HCT116 (cell line): Measurements from ENCODE around the gene PRKAG3. TPM values are rescaled to one million over a fixed set of nuclear protein-coding genes. Genes with fewer than 3 reads are reported as not detected.

Source experiments
- ATAC-seq: fragments of 200-7000 bp; cut with Tn5 transposase; 2 replicates; pipeline ENCODE4 v1.9.1; 2020; ENCODE audit warnings: mild to moderate bottlenecking, moderate library complexity
- BruUV-seq: library from RNA; stranded (reverse); fragments of 400-500 nt; replicated peaks from 2 replicates; lab custom pipeline; 2021; lab: Mats Ljungman, UMichigan
- CTCF ChIA-PET: fragments of 300-600 bp; sonication (Branson Sonifier 250); formaldehyde crosslinking; loops from one replicate; lab custom pipeline; 2021; ENCODE audit warnings: antibody characterized with exemption; lab: Charles Lee
- POLR2A ChIA-PET: fragments of 300-600, 350-600 bp; sonication (Branson Sonifier 250); formaldehyde crosslinking; loops from one replicate; lab custom pipeline; 2021; ENCODE audit warnings: antibody characterized with exemption; lab: Charles Lee
- RAD21 ChIA-PET, 2 experiments: fragments of 300-600 bp; sonication (Branson Sonifier 250); formaldehyde crosslinking; loops; one replicate each; lab custom pipeline; 2023; ENCODE audit warnings: low total read pairs in 2 of 2; ENCODE audit not compliant: uncharacterized antibody in 2 of 2, unreplicated experiment in 2 of 2, low non-redundant PET in 1 of 2; lab: Charles Lee
- DNase-seq: peaks from one replicate; pipeline ENCODE4 v3.0.0-alpha.2; 2010; ENCODE audit warnings: low read depth, low spot score
- H2AFZ ChIP-seq: fragments of 200-600 bp; shearing (Covaris generic), sonication (generic); 2 replicates; pipeline ENCODE4 v1.6.1; 2017; ENCODE audit warnings: low read depth, mixed run types, mixed read lengths, antibody characterized with exemption, low read length; ENCODE audit not compliant: poor library complexity, severe bottlenecking
- H3K27ac ChIP-seq: 2 replicates; pipeline ENCODE4 v1.5.1; 2012; ENCODE audit warnings: low read depth, low read length
- H3K27me3 ChIP-seq: fragments of 200-600 bp; sonication (generic); 2 replicates; pipeline ENCODE4 v1.6.1; 2016; ENCODE audit warnings: mixed run types, low read length, mixed read lengths; ENCODE audit not compliant: insufficient read depth
- H3K36me3 ChIP-seq, 2 experiments: fragments of 200-500 bp in 1 of 2; fragments of 200-600 bp in 1 of 2; sonication (Bioruptor generic) in 1 of 2; sonication (generic) in 1 of 2; 2 replicates each; pipeline versions ENCODE4 v1.5.1 to v1.6.1; 2014 to 2016; ENCODE audit warnings: low read length in 2 of 2, inconsistent platforms in 1 of 2, mixed read lengths in 1 of 2, mixed run types in 1 of 2; ENCODE audit not compliant: insufficient read depth in 2 of 2, control insufficient read depth in 1 of 2
- H3K4me1 ChIP-seq, 2 experiments: fragments of 200-600 bp in 1 of 2; sonication (generic) in 1 of 2; 2 replicates each; pipeline versions ENCODE4 v1.5.1 to v1.6.1; 2012 to 2017; ENCODE audit warnings: low read length in 2 of 2, inconsistent platforms in 1 of 2, mild to moderate bottlenecking in 1 of 2, mixed read lengths in 1 of 2, mixed run types in 1 of 2, moderate library complexity in 1 of 2; ENCODE audit not compliant: insufficient read depth in 2 of 2, control insufficient read depth in 1 of 2
- H3K4me2 ChIP-seq: fragments of 200-600 bp; sonication (generic); 2 replicates; pipeline ENCODE4 v1.6.1; 2017; ENCODE audit warnings: mixed run types, low read length, mixed read lengths
- H3K4me3 ChIP-seq, 2 experiments: fragments of 200-600 bp in 1 of 2; sonication (generic) in 1 of 2; replicated peaks in 1 of 2; 2 replicates each; pipeline ENCODE4 v1.5.1; 2011 to 2016; ENCODE audit warnings: low read length in 2 of 2, control low read depth in 1 of 2, low read depth in 1 of 2, mild to moderate bottlenecking in 1 of 2, mixed read lengths in 1 of 2, mixed run types in 1 of 2
- H3K79me2 ChIP-seq: fragments of 200-600 bp; sonication (generic); 2 replicates; pipeline ENCODE4 v1.6.1; 2017; ENCODE audit warnings: mild to moderate bottlenecking, mixed run types, low read length, moderate library complexity, mixed read lengths; ENCODE audit not compliant: insufficient read depth
- H3K9ac ChIP-seq: fragments of 200-600 bp; sonication (generic); 2 replicates; pipeline ENCODE4 v1.6.1; 2016; ENCODE audit warnings: low read length, mixed read lengths
- H3K9me2 ChIP-seq: fragments of 200-600 bp; sonication (generic), shearing (Covaris generic); 2 replicates; pipeline ENCODE4 v1.6.1; 2017; ENCODE audit warnings: mixed run types, mild to moderate bottlenecking, moderate library complexity; ENCODE audit not compliant: insufficient read depth
- H3K9me3 ChIP-seq, 2 experiments: fragments of 200-500 bp in 1 of 2; fragments of 200-600 bp in 1 of 2; sonication (Bioruptor generic) in 1 of 2; sonication (generic) in 1 of 2; 2 replicates each; pipeline ENCODE4 v1.6.1; 2014 to 2017; ENCODE audit warnings: low read length in 2 of 2, mixed read lengths in 2 of 2, inconsistent platforms in 1 of 2, low read depth in 1 of 2, mild to moderate bottlenecking in 1 of 2, mixed run types in 1 of 2, moderate library complexity in 1 of 2; ENCODE audit not compliant: control insufficient read depth in 1 of 2, insufficient read depth in 1 of 2
- H4K20me1 ChIP-seq: fragments of 200-600 bp; sonication (generic), shearing (Covaris generic); 2 replicates; pipeline ENCODE4 v1.6.1; 2017; ENCODE audit warnings: mixed run types, mild to moderate bottlenecking, moderate library complexity; ENCODE audit not compliant: insufficient read depth
- CEBPB ChIP-seq: IDR thresholded peaks from 2 replicates; pipeline ENCODE4 v1.6.1; 2012; ENCODE audit warnings: low read depth
- EGR1 ChIP-seq: IDR thresholded peaks from 2 replicates; pipeline ENCODE4 v1.6.1; 2012; ENCODE audit warnings: low read depth
- FOSL1 ChIP-seq: IDR thresholded peaks from 2 replicates; pipeline ENCODE4 v1.6.1; 2012; ENCODE audit warnings: low read depth
- POLR2A ChIP-seq: IDR thresholded peaks from 2 replicates; pipeline ENCODE4 v1.7.0; 2011; ENCODE audit warnings: borderline replicate concordance; ENCODE audit not compliant: insufficient read depth, insufficient read length; ENCODE audit errors: extremely low read depth
- POLR2AphosphoS5 ChIP-seq: IDR thresholded peaks from 2 replicates; pipeline ENCODE4 v1.6.1; 2011; ENCODE audit warnings: mild to moderate bottlenecking, low read depth, low read length, moderate library complexity
- SP1 ChIP-seq: IDR thresholded peaks from 2 replicates; pipeline ENCODE4 v1.6.1; 2012; ENCODE audit warnings: low read depth
- TCF7L2 ChIP-seq: IDR thresholded peaks from 2 replicates; pipeline ENCODE4 v1.7.0; 2011; ENCODE audit warnings: borderline replicate concordance, inconsistent platforms; ENCODE audit not compliant: insufficient read depth, insufficient read length; ENCODE audit errors: extremely low read depth
- intact Hi-C: fragments of 100-400 bp; cut with micrococcal nuclease; formaldehyde crosslinking; loops from 2 replicates; pipeline ENCODE4 v1.10.0; 2022
- total RNA-seq: library from RNA; stranded (reverse); gene quantifications from one replicate; pipeline ENCODE4 v1.2.1, GENCODE V29; 2021; ENCODE audit not compliant: unreplicated experiment
- TF ChIP-seq, protein P1 (sequence below): IDR thresholded peaks from 2 replicates; pipeline ENCODE4 v1.6.1; 2011; ENCODE audit warnings: mild to moderate bottlenecking, low read length, moderate library complexity; ENCODE audit not compliant: insufficient replicate concordance; ENCODE audit errors: extremely low read depth
- TF ChIP-seq, protein P2 (sequence below): IDR thresholded peaks from 2 replicates; pipeline ENCODE4 v1.6.1; 2012
- TF ChIP-seq, protein P3 (sequence below), 3 experiments: fragments of 200-600 bp in 1 of 3; sonication (generic) in 1 of 3; IDR thresholded peaks in 2 of 3; conservative IDR thresholded peaks in 1 of 3; 2 replicates each; pipeline ENCODE4 v1.5.1; 2012 to 2017; ENCODE audit warnings: low read depth in 2 of 3, low read length in 2 of 3, antibody characterized with exemption in 1 of 3, borderline replicate concordance in 1 of 3, control low read depth in 1 of 3, mild to moderate bottlenecking in 1 of 3, mixed read lengths in 1 of 3, mixed run types in 1 of 3, moderate library complexity in 1 of 3; ENCODE audit not compliant: insufficient read depth in 1 of 3

Gene PRKAG3
- total RNA-seq, 1 experiment from 2014 or later: not detected

DNA sequence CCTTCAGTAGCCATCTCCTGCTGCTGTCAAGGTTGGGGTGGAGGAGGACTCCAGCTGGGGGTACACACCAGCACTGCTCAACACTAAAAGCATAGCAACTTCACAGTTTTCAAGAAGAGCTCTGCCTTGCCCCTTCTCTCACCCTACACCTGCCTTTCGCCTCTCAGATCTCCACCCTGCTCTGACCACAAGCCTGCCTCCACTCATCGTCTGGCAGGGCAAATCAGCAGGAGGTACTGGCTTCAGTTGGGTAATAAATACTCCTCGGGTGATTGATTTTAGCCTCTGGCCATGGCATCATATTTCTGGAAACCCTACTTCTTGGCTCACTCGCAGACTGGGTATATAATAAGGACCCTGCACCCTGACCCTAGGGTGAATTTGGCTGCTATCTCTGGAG lies 3.1 kb upstream of the PRKAG3 start:
- RAD21 ChIA-PET: interaction anchor here in 1 of 2 experiments (0.7 kb wide), 1 partner anchor 13 kb away, joined by 3 read pairs; no protein-coding TSS in a partner anchor
- CTCF ChIA-PET: no interaction called here
- ATAC-seq (peak; percentile 80), DNase-seq (no peak)
- Histone ChIP-seq H4K20me1 (no peaks in the 10 kb centered on the region), H3K27me3 (no peaks in the 10 kb centered on the region), H3K36me3 (no peaks in the 10 kb centered on the region), H3K27ac (no peak overlapping the region), H3K9me2 (no peaks in the 10 kb centered on the region), H3K9me3 (no peaks in the 10 kb centered on the region), H3K4me1 (peaks cover 28 to 47% of the 10 kb centered on the region in 2 experiments), H3K9ac (no peak overlapping the region), H2AFZ (no peak overlapping the region), H3K4me3 (no peak overlapping the region), H3K4me2 (peak overlapping the region; percentile 59), H3K79me2 (no peaks in the 10 kb centered on the region)
- TF ChIP-seq CEBPB: peak; percentile 39
- no peak for TF ChIP-seq EGR1
- TF ChIP-seq, protein P1, sequence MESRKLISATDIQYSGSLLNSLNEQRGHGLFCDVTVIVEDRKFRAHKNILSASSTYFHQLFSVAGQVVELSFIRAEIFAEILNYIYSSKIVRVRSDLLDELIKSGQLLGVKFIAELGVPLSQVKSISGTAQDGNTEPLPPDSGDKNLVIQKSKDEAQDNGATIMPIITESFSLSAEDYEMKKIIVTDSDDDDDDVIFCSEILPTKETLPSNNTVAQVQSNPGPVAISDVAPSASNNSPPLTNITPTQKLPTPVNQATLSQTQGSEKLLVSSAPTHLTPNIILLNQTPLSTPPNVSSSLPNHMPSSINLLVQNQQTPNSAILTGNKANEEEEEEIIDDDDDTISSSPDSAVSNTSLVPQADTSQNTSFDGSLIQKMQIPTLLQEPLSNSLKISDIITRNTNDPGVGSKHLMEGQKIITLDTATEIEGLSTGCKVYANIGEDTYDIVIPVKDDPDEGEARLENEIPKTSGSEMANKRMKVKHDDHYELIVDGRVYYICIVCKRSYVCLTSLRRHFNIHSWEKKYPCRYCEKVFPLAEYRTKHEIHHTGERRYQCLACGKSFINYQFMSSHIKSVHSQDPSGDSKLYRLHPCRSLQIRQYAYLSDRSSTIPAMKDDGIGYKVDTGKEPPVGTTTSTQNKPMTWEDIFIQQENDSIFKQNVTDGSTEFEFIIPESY: no peak
- no peak for TF ChIP-seq POLR2AphosphoS5
- no peak for TF ChIP-seq TCF7L2
- TF ChIP-seq, protein P2, sequence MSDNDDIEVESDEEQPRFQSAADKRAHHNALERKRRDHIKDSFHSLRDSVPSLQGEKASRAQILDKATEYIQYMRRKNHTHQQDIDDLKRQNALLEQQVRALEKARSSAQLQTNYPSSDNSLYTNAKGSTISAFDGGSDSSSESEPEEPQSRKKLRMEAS: peak; percentile 19; the same call in 1 of the 2 replicates
- peak; percentile 38; the same call in 1 of the 2 replicates for TF ChIP-seq SP1
- no peak for TF ChIP-seq POLR2A
- TF ChIP-seq FOSL1: no peak
- TF ChIP-seq, protein P3, sequence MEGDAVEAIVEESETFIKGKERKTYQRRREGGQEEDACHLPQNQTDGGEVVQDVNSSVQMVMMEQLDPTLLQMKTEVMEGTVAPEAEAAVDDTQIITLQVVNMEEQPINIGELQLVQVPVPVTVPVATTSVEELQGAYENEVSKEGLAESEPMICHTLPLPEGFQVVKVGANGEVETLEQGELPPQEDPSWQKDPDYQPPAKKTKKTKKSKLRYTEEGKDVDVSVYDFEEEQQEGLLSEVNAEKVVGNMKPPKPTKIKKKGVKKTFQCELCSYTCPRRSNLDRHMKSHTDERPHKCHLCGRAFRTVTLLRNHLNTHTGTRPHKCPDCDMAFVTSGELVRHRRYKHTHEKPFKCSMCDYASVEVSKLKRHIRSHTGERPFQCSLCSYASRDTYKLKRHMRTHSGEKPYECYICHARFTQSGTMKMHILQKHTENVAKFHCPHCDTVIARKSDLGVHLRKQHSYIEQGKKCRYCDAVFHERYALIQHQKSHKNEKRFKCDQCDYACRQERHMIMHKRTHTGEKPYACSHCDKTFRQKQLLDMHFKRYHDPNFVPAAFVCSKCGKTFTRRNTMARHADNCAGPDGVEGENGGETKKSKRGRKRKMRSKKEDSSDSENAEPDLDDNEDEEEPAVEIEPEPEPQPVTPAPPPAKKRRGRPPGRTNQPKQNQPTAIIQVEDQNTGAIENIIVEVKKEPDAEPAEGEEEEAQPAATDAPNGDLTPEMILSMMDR (IDR thresholded peaks at IDR 0.05 in 2 of 3, conservative IDR thresholded peaks at IDR 0.05 in 1 of 3; ENCODE audit: borderline replicate concordance in 1 of 3, insufficient read depth in 1 of 3, low read depth in 2 of 3, low read length in 2 of 3): no peak
- POLR2A ChIA-PET: no interaction called here
- intact Hi-C loops: no loop called here
- no TSS peak for BruUV-seq
